NCI-H2029 treated with DMSO at 0.1 percent for 48 hours (cell line): Measurements from ENCODE around the gene HOXD11.

Experiments used
- DNase-seq: peaks from one replicate; lab custom pipeline; 2025; lab: John Stamatoyannopoulos, UW

The HOXD11 gene

DNA sequence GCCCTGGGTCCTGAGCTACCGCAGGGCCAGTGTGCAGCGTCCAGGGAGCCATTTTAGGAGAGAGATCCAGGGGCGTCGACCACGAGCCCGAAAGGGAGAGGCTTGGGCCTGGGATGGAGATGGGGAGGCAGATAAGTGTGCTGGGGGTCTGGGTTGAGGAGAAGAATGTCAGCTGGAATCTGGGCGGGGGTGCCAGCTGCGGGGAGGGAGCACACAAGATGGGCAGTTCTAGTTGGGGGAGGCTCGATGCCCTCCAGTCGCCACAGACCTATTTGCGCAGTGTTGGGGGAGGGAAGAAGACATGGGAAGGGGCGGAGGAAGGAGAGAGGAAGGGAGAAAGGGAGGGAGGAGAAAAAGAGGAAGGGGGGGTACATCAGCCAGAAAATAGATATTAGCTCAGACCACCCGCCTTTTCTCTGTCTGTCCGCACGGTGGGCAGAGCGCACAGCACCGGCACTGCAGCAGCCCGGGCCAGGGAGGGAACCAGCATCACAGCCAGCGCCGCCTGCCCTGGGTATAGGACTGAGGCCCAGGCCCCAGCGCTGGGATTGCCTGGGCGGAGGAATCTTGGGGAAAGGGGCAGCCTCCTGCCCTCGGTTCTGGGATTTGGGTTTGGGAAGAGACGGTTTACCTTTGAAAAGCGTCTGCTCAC, 1.9 kb upstream of the HOXD11 start:
- no peak for DNase-seq

DNA sequence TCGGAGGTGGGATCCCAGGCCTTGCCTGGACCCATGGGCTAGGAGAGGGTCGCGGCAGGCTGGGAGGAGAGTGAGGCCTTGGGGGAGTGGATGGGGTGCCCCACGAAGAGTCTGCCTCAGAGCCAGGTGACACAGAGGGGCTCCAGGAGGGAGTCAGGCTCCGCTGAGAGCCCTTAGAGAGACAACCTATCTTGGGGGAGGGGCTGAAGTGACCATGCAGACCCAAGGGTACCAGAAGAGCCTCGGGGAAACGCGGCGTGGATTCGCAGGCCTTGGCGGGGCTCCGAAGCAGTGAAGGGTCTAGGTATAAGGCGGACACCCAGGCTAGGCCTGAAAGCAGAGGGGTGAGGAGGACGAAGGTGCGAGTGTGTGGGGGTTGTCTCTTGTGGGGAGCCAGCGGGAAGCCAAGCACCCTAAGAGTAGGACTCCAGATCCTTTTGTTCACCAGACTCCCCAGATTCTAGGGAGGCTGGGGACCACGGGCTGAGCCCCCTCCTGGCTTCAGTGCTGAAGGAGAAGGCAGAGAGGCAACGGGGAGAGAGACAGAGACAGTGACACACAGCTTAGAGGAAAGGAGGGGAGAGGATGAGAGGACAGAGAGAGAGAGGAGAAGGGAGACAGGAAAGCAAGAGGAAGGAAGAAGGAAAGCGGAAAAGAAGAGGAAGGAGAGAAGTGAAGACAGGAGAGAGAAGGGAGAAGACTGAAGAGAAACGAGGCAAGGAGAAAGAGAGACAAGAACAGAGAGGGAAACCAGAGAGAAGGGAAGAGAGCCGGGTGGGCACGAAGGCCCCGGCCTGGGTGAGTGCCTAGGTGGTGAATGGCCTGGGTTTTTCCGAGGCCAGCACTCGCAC, 1.1 kb upstream of the HOXD11 start:
- no peak for DNase-seq

DNA sequence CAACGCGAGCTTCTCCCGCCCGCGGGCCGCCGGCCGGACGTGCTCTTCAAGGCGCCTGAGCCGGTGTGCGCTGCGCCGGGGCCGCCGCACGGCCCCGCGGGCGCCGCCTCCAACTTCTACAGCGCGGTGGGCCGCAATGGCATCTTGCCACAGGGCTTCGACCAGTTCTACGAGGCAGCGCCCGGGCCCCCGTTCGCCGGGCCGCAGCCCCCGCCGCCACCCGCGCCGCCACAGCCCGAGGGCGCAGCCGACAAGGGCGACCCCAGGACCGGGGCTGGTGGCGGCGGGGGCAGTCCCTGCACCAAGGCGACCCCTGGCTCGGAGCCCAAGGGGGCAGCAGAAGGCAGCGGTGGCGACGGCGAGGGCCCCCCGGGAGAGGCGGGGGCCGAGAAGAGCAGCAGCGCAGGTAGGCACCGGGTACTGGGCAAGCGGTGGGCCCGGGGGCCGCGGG, 676 bp downstream of the HOXD11 start:
- DNase-seq, result no peak

DNA sequence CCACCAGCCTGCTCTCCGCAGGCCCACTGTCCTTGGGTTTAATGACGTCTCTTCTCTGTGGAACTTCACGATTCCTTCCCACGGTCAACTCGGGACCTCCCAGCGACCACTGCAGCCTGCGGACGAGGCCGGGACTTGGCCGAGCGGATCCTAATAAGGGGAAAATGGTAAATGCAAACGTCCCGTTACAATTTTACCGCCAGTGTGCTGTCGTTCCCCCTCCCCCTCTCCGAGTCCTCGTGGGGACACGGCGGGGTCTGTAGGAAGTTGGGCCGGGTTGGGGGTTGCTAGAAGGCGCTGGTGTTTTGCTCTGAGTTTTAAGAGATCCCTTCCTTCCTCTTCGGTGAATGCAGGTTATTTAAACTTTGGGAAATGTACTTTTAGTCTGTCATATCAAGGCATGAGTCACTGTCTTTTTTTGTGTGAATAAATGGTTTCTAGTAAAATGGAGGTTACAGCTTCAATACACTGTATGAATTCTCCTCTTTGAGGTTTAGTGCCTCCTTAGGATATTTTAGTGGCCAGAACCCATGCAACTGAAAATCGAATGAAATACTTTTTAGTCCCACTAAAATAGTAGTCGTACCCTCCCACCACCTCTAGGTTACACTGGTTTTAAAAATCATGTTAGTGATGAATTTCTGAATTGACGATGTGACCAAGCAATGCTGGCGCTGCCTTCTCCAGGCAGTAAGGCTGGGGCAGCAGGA, 2.3 kb downstream of the HOXD11 start:
- DNase-seq, result no peak

DNA sequence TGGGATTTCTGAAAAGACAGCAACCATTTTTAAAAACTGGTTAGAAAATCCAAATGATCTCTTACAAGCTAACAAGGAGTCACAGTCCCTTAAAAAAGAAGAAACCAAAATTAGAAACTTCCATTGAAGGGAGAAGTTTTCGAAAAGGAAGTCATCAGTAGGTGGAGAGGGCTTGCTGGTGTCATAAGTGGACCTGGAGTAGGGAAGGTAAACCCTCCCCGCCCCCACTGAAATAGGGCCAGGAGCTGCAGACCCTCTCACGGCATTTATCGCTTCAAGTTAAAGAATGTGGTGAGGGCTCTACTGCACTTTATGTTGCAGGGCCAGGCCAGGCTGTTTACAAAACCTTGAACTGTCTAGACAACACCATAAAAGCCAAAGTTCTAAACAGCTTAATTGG, 2.9 kb downstream of the HOXD11 start:
- no peak for DNase-seq

DNA sequence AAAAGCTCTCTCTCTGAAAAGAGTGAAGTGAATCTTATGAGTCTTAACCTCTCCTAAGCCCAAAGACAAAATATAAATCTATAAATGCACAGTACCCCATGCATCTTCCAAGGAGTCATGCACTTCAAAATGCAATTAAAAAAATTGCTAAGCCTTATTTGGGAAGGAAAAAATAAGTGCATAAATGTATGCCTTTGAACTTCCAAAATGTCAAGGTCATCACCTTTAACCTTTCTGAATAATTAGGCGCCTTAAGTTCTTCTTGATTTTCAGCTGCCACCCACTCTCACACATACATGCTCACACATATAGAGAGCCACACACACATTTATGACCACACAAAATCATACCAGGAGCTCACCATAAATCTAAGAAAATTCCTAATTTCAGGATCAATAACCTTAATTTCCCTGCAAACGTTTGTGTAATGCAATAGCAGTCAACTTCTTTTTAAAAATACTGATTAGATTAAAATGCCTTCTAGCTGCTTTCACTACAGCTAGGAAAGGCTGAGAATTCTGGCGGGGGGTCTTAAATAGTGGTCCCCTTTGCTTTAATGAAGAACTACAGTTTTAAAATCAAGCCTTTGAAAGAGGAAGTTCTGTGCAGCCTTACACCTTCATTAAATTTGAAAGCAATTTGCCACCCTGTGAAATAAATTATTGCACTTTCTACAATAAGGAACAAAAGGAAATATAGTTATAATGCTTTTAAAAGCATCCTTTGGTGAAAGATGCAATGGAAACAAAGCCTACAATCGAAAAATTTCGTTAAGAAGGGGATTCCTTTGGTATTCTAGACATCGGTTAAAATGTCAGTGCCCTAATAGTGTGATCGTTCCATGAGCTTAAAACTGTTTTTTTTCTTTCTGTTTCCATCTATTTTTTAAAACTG, 3.6 kb downstream of the HOXD11 start:
- no peak for DNase-seq

DNA sequence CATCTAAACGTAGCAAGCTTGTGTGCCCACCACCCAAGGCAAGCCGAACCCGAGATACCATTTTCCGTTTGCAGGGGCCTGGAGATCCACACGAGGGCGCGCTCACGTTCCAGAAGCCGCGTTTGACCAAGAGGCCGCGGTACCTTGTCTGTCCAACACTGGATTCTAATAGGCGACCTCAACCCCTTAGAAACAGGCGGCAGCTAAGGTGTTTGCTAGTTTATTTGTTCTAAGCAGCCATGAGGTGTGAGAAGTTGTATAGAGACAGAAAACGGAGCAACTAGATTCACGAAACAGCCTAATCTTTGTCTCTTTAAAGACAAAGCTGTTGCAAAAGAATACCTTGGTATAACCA, 4.2 kb downstream of the HOXD11 start:
- DNase-seq, result peak; percentile 82

DNA sequence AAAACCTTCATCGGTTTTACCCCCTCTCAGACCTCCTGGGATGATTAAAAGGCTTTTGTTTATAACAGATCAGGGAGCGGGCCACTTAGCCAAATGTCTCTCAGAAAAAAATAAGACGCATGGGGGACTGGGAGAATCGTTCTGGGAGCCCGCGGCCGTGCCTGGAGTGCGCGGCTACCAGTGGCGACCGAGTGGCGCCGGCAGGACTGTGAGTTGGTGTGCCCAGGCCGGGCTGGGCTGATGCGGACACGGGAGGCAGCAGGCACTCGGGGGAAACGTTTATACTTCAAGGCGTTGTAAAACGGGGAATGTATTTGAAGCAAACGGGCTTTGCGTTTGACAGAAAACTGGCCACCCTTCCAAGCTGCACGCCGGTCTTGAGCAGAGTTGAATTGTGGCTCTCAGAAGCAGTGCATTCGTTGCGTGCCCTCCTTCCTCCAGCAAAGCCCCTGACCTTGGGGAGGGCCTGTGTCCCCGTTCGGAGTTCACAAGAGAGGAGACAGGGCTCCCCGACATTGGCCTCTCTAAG, 4.8 kb downstream of the HOXD11 start:
- DNase-seq, result no peak

DNA sequence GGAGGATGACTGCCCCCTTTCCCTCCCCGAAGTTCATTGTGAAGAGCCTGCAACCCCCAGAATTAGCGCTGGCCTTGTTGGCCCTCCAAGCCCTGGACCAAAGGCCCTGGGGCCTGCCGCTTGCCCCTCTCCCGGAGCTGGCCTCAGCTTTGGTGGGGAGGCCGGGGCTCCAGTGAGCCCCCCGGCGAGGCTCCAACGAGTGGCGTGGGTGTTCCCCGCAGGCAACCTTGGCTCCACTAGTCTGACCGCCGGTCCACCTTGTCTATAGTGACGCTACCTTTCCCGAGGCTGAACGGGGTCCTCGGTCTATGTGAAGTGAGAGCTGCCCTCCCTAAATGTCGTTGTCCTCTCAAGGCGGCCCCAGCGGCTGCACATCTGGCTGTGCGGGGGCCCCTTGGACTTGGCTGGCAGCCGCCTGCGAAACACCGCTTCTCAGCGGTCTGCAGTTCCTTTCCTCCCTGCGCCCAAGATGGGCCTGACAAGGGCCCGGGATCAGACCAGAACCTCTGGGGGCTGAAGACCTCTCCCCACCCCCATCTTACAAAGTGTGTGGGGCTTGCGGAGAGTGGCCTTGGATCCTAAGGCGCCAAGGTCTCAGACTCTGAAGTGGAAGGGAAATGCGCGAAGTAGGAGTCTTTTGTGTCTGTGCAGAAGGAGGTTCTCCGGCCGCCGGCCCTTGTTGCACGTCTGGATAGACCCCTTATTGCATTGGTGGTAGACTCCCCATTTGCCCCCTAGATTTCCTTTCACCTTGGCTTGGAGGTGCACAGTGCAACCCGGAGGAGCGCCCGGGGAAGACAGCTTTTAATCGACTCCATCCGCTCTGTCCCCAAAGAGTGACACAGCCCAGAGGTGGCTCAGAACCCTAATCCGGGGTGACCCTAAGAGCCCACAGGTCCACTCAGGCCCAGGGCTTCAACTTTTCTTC, 5.6 kb downstream of the HOXD11 start:
- no peak for DNase-seq

DNA sequence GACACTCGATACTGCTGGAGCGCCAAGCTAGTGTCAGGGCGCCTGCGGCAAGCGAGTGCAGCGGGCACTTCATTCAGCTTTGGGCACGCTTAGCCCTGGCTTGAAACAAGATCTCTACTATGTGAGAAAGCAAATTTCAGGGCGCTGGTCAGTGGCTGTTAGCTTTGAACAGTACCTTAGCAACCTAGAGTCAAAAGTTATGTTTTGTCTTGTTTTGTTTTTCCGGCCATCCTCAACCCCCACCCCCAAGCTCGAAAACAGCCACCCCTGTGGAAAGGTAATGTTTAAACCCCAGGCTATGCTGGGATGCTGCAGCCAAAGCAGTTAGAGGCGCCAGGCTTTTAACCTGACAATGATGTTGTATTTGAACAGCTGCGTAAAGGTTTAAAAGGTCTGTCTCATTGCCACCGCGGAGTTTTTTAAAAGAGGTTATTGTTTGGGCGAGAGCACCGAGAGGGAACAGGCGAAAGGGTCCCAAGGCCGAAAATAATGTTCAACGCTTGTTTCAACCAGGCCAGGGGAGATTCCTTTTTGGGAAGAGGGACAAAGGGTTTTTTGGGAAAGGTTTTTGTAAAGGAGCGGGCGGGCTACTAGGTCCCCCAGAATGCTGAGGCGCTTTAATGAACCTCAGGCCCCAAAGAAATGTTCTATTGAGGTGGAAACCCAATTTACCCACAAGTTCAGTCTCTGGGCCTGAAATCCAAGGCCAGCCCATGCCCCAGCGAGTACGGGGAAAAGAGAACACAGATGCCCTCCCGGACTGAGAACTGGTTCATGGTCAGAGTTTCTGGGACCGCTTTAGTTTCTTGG, 7.2 kb downstream of the HOXD11 start:
- peak; percentile 85 for DNase-seq

DNA sequence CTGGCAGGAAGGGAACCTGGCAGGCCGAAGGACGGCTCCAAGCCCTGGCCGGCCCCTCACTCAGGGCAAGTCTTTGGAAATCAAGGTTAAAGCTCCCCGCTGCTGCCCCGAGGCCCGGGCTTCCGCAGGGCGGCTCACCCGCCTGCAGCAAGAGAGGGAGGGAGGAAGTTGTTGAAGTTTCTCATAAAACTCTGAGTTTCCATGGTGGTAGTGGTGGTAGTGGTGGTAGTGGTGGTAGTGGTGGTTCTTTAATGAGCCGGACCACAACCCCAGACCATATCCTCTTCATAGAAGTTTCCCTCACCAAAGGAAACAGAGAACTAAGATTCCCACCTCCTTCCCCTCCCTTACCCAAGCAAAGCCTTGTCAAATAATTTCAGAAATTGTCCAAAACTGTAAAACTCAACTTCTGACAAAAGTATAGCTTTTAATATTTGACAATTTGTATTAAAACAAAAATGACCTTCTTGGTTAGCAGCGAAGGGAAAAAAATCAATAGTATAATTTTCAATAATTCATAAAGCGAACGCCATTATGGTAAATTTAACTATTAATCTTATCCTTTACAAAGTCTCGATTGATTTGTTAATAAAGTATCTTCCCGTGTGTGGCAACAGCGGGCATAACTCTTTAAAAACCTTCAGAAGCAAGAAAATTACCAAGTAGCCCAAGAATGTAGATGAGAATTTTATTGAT, 8.0 kb downstream of the HOXD11 start:
- DNase-seq, result no peak

DNA sequence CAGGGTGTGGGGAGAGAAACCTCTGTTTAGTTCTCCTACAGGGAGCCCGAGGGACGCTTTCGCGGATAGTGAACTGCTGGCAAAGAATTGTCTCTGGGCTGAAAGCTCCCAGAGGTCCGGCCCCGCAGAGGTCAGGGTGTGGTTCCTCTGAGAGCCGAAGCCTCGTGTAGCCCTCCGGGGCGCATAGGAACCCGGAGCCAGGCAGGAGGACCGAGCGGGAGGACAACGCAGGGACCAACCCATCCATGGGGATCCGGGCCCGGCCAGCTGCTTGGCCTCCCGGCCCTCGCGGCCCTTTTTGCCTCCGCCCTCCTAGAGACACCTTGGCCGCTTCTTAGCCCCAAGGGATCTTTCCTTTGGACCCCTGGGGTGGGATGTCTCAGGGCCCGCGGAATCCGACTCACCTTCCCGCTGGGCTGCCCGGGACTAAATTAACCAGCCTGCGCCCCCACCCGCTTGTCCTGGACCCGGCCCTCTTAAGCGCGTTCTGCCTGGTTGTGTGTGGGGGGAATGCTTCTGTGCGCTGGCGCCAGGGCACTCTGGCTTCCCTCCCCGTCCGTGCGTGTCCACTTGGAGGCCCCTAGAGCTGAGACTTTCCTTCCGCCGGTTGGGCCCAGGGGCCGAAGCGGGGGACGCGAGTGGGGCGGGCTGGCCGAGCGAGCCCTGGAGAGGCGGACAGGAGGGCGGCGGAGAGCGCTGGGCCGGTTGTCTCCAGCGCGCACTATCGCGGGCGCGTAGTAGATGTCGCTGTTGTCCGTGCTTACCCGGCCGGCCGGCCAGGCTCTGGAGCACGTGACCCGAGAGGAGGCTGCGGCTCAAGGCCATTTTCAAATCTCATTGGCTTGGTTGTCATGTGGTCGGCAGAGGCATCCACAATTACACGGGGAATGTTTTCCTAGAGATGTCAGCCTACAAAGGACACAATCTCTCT, 9.1 kb downstream of the HOXD11 start, which contains the start of gene HOXD10:
HOXD10 (plus strand) TSS at position 896 of the 931 bp plus-strand sequence. CDS start 56 bp downstream, outside the sequence.
- no peak for DNase-seq

DNA sequence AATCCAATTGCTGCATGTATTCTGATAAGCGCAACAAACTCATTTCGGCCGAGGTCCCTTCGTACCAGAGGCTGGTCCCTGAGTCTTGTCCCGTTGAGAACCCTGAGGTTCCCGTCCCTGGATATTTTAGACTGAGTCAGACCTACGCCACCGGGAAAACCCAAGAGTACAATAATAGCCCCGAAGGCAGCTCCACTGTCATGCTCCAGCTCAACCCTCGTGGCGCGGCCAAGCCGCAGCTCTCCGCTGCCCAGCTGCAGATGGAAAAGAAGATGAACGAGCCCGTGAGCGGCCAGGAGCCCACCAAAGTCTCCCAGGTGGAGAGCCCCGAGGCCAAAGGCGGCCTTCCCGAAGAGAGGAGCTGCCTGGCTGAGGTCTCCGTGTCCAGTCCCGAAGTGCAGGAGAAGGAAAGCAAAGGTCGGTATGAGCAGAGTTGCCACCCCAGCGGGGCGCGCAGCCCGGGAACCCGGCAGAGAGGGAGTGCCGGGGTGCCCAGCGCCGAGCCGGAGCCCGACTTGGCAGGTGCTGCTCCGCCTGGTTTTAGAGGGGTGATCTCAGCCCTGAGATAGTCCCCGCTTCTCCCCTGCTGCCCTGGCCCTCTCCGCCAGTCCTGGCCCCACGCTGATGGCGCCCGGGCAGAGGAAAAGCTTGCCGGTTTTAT, 10.2 kb downstream of the HOXD11 start:
- DNase-seq, result no peak

DNA sequence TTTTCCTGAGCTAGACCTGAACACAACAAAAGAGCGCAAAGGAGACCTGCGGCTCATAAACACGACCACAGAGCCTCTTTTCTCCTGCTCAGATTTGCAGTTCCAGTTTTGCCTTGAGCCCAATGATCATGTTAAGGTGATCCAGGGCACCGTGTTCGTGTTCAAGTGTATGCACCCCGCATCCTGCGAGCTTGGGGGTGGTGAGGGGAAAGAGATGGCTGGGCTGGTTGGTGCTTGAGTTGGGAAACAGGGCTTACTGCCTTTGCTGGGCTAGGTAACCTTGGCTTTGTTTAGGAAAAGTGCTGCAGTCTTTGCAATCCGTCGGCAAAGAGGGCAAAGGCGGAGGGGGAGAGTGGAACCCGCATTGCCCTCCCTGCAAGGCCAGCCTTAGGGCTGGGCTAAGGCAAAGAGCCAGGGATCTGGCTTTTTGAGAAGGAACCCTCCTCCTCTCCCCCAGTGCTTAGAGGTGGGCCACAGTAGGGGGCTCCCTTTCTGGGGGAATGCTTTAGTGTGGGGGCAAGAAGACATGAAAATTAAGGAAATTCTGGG, 10.8 kb downstream of the HOXD11 start:
- DNase-seq, result no peak

DNA sequence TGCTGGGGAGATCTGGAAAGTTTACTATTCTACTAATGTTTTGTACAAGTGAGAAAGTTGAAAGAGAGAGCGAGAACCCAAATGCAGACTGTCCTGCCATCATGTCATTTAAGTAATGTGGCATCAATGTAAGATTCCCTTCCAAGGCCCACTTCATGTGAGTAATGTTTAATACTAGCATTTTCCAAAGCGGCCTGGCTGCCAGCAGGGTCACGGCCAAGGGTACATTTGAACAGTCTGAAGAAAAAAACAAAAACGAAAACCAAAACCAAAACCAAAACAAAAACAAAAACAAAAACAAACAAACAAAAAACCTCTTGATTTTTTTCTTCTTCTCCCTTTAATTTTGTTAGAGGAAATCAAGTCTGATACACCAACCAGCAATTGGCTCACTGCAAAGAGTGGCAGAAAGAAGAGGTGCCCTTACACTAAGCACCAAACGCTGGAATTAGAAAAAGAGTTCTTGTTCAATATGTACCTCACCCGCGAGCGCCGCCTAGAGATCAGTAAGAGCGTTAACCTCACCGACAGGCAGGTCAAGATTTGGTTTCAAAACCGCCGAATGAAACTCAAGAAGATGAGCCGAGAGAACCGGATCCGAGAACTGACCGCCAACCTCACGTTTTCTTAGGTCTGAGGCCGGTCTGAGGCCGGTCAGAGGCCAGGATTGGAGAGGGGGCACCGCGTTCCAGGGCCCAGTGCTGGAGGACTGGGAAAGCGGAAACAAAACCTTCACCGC, 11.7 kb downstream of the HOXD11 start:
- DNase-seq, result peak; percentile 64
